NB4 (cell line): Measurements from ENCODE around the gene GRIK4.

Source experiments
- DNase-seq: peaks from one replicate; pipeline ENCODE4 v3.0.0; 2010; ENCODE audit warnings: low read depth
- H3K4me3 ChIP-seq: one replicate; pipeline ENCODE4 v1.5.1; 2011; ENCODE audit warnings: mild to moderate bottlenecking, low read depth, low read length, moderate library complexity
- MYC ChIP-seq: IDR thresholded peaks from 2 replicates; pipeline ENCODE4 v1.6.1; 2011; ENCODE audit warnings: low read depth, low read length
- POLR2A ChIP-seq: IDR thresholded peaks from 2 replicates; pipeline ENCODE4 v1.6.1; 2011; ENCODE audit warnings: mild to moderate bottlenecking; ENCODE audit not compliant: insufficient read length; ENCODE audit errors: extremely low read depth
- TF ChIP-seq, protein P1 (sequence below): IDR thresholded peaks from 2 replicates; pipeline ENCODE4 v1.6.1; 2011; ENCODE audit warnings: low read depth, low read length
- TF ChIP-seq, protein P2 (sequence below): IDR thresholded peaks from one replicate; pipeline ENCODE4 v1.5.1; 2012; ENCODE audit warnings: low read depth, low read length

Gene GRIK4

DNA sequence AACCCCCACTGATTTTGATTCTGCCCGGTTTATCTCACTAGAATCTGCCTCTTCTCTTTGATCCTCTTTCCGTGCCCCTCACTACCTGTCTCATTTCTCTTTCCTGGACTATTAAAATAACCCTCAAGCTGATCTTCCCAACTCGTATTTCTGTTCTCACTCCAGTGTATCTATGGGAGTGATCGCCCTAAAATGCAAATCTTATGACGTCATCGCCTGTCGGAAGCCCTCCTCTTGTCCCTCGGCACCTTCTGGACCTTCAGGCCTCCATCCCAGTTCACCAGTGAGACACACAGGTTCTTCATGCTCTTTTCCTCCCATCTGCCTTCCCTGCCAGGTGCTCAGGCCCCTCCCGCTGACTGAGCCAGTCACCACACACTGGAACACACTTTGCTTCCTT, 277.8 kb downstream of the GRIK4 start:
- TF ChIP-seq, protein P1, sequence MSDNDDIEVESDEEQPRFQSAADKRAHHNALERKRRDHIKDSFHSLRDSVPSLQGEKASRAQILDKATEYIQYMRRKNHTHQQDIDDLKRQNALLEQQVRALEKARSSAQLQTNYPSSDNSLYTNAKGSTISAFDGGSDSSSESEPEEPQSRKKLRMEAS = no peak
- TF ChIP-seq POLR2A (no peak), MYC (no peak)
- TF ChIP-seq, protein P2, sequence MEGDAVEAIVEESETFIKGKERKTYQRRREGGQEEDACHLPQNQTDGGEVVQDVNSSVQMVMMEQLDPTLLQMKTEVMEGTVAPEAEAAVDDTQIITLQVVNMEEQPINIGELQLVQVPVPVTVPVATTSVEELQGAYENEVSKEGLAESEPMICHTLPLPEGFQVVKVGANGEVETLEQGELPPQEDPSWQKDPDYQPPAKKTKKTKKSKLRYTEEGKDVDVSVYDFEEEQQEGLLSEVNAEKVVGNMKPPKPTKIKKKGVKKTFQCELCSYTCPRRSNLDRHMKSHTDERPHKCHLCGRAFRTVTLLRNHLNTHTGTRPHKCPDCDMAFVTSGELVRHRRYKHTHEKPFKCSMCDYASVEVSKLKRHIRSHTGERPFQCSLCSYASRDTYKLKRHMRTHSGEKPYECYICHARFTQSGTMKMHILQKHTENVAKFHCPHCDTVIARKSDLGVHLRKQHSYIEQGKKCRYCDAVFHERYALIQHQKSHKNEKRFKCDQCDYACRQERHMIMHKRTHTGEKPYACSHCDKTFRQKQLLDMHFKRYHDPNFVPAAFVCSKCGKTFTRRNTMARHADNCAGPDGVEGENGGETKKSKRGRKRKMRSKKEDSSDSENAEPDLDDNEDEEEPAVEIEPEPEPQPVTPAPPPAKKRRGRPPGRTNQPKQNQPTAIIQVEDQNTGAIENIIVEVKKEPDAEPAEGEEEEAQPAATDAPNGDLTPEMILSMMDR = no peak
- no peak for DNase-seq
- H3K4me3 ChIP-seq = no peak overlapping the region

DNA sequence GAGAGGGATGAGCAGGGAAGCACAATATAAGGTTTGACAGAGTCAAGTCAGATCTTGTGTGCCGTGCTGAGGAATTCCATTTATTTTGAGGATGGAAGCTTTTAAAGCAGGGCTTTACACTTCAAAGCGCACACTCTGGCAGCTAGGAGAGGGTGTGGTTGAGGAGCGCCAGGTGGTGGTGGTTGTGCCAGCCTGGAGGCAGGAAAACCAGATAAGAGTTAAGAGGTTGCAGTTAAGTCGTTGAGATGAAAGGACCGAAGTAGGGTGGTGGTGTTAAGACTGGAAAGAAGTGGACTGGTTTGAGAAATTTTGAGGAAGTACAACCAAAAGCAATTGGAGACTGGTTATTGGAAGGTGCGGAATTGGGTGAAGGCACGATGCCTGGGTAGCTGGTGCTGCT, 280.8 kb downstream of the GRIK4 start:
- no peak for DNase-seq
- H3K4me3 ChIP-seq = no peak overlapping the region
- TF ChIP-seq, protein P2 = no peak
- no peak for TF ChIP-seq MYC

DNA sequence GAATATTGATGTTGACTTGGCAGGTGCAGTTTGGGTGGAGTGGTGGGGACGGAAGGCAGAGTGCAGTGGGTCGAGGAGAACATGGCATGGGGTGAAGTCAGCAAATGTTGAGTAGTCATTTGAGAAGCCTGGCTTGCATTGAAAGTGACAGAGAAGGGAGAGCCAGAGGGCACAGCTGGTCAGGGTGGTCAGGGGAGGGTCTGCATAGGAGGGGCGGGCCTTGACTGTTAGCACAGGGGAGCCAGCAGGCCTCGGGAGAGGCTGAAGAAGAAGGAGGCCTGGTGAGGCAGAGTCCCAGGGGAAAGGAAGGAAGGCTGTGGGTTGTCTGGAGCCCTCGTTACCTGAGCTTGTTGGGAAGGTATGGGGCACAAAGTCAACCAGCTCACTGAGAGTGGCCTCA, 281.6 kb downstream of the GRIK4 start:
- DNase-seq = no peak
- H3K4me3 ChIP-seq = no peak overlapping the region
- TF ChIP-seq MYC (no peak), POLR2A (no peak)
- TF ChIP-seq, protein P2 = no peak
- TF ChIP-seq, protein P1 = no peak

DNA sequence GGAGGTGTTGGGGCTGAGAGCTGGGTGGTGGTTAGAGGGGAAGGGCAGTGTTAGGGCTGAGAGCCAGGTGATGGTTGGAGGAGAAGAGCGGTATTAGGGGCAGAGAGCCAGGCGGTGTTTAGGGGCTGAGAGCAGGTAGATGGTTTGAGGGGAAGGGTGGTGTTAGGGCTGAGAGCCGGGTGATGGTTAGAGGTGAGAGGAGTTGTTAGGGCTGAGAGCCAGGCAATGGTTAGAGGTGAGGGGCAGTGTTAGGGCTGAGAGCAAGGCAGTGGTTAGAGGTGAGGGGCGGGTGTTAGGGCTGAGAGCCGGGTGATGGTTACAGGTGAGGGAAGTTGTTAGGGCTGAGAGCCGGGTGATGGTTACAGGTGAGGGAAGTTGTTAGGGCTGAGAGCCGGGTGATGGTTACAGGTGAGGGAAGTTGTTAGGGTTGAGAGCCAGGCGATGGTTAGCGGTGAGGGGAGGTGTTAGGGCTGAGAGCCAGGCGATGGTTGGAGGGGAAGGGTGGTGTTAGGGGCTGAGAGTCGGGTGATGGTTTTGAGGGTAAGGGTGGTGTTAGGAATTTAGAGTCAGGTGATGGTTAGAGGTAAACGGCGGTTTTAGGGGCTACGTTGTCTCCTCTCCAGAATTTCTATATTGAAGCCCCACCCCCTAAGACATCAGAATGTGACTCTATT, 282.4 kb downstream of the GRIK4 start:
- H3K4me3 ChIP-seq = no peak overlapping the region
- DNase-seq = no peak
- TF ChIP-seq MYC (no peak), POLR2A (no peak)
- TF ChIP-seq, protein P2 = no peak
- TF ChIP-seq, protein P1 = no peak

DNA sequence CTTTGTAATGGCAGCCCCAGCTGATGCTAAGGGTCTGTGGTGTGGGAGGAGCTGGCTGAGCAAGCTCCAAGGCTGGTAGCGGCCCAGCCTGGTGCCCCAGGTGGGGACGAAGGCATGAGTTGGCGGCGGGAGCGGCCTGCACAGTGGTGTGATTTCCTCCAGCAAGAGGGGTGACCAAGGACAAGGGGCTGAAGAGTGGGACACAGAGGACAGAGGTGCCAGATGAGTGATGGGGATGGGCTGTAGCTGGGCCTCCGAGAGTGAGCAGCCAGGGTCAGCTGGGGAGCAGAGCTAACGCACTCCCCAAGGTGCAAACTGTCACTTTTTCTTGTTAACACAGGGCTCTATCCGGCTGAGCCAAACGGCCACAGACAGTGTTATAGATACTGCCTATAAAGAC, 283.2 kb downstream of the GRIK4 start:
- H3K4me3 ChIP-seq = no peak overlapping the region
- no peak for DNase-seq
- TF ChIP-seq, protein P2 = no peak
- TF ChIP-seq, protein P1 = no peak
- no peak for TF ChIP-seq MYC

DNA sequence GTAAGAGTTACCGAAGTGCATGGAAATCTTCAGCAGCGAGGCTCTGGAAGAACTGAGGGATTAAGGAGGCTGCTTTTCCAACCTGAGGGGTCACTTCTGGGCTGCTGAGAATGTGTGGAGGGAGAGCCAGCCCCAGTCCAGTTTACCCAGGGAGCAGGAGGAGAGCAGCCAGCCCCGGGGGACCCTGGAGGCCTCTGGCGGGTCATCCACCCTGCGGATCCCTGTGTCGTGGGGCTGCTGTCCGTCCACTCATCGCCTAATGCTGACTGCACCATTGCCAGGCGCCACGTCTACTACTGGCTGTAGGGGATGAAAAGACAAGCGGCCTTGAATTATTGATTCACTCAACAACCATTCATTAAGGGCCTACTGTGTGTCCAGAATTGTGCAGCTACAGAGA, 283.6 kb downstream of the GRIK4 start:
- DNase-seq = no peak
- TF ChIP-seq POLR2A = no peak
- no peak for TF ChIP-seq MYC
- TF ChIP-seq, protein P1 = no peak
- TF ChIP-seq, protein P2 = no peak
- H3K4me3 ChIP-seq = no peak overlapping the region
